Measurements from ENCODE around the gene SCFD2.
"Not testable (repeated sequence)": the region's sequence is repeated elsewhere in the genome, so short reads cannot be mapped to it uniquely, and the experiment has no call there.

DNA sequence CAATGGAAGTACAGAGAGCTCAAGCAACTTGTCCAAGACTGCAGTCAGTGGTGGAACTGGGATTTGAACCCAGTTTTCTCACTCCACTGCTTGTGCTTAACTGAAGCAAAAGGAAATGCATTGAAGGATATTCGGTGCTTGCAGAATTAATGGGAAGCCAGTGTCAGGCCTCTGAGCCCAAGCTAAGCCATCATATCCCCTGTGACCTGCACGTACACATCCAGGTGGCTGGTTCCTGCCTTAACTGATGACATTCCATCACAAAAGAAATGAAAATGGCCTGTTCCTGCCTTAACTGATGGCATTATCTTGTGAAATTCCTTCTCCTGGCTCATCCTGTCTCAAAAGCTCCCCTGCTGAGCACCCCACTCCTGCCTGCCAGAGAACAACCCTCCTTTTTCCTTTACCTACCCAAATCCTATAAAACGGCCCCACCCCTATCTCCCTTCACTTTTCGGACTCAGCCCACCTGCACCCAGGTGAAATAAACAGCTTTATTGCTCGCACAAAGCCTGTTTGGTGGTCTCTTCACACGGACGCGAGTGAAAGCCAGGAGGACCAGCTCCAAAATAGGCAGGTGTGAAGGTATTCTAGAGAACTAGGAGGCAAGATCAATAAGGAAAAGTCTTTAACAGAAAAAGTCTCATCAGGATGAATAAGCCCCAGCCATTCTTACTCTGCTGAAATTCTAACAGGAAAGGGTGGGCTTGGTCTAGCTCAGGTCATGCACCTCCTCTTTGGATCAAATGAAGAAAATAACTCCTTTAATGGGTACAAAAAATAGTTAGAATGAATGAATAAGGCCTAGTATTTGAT is 531.0 kb downstream of the SCFD2 start:
- TF ChIP-seq JUNB (IDR thresholded peaks at IDR 0.05); GABPA (IDR thresholded peaks at IDR 0.05; ENCODE audit: low read depth); SP1 (IDR thresholded peaks at IDR 0.05; ENCODE audit: low read depth, low read length); EGR1 (IDR thresholded peaks at IDR 0.05; ENCODE audit: borderline replicate concordance in 1 of 2, low read depth in 2 of 2, low read length in 2 of 2); NFIC (IDR thresholded peaks at IDR 0.05; ENCODE audit: low read depth, low read length); TBL1XR1 (IDR thresholded peaks at IDR 0.05; ENCODE audit: low read depth, low read length); BHLHE40 (IDR thresholded peaks at IDR 0.05; ENCODE audit: borderline replicate concordance in 1 of 2, low read depth in 2 of 2, low read length in 1 of 2); STAT3 (IDR thresholded peaks at IDR 0.05; ENCODE audit: low read depth, low read length); BRCA1 (IDR thresholded peaks at IDR 0.05; ENCODE audit: low read depth, low read length): not testable (repeated sequence)
- TF ChIP-seq, protein P1, sequence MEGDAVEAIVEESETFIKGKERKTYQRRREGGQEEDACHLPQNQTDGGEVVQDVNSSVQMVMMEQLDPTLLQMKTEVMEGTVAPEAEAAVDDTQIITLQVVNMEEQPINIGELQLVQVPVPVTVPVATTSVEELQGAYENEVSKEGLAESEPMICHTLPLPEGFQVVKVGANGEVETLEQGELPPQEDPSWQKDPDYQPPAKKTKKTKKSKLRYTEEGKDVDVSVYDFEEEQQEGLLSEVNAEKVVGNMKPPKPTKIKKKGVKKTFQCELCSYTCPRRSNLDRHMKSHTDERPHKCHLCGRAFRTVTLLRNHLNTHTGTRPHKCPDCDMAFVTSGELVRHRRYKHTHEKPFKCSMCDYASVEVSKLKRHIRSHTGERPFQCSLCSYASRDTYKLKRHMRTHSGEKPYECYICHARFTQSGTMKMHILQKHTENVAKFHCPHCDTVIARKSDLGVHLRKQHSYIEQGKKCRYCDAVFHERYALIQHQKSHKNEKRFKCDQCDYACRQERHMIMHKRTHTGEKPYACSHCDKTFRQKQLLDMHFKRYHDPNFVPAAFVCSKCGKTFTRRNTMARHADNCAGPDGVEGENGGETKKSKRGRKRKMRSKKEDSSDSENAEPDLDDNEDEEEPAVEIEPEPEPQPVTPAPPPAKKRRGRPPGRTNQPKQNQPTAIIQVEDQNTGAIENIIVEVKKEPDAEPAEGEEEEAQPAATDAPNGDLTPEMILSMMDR (IDR thresholded peaks at IDR 0.05 in 2 of 3, conservative IDR thresholded peaks at IDR 0.05 in 1 of 3; ENCODE audit: control insufficient read depth in 2 of 3, extremely low read depth in 1 of 3, insufficient read depth in 1 of 3, low read depth in 3 of 3, low read length in 3 of 3) = not testable (repeated sequence)
- TF ChIP-seq, protein P2, sequence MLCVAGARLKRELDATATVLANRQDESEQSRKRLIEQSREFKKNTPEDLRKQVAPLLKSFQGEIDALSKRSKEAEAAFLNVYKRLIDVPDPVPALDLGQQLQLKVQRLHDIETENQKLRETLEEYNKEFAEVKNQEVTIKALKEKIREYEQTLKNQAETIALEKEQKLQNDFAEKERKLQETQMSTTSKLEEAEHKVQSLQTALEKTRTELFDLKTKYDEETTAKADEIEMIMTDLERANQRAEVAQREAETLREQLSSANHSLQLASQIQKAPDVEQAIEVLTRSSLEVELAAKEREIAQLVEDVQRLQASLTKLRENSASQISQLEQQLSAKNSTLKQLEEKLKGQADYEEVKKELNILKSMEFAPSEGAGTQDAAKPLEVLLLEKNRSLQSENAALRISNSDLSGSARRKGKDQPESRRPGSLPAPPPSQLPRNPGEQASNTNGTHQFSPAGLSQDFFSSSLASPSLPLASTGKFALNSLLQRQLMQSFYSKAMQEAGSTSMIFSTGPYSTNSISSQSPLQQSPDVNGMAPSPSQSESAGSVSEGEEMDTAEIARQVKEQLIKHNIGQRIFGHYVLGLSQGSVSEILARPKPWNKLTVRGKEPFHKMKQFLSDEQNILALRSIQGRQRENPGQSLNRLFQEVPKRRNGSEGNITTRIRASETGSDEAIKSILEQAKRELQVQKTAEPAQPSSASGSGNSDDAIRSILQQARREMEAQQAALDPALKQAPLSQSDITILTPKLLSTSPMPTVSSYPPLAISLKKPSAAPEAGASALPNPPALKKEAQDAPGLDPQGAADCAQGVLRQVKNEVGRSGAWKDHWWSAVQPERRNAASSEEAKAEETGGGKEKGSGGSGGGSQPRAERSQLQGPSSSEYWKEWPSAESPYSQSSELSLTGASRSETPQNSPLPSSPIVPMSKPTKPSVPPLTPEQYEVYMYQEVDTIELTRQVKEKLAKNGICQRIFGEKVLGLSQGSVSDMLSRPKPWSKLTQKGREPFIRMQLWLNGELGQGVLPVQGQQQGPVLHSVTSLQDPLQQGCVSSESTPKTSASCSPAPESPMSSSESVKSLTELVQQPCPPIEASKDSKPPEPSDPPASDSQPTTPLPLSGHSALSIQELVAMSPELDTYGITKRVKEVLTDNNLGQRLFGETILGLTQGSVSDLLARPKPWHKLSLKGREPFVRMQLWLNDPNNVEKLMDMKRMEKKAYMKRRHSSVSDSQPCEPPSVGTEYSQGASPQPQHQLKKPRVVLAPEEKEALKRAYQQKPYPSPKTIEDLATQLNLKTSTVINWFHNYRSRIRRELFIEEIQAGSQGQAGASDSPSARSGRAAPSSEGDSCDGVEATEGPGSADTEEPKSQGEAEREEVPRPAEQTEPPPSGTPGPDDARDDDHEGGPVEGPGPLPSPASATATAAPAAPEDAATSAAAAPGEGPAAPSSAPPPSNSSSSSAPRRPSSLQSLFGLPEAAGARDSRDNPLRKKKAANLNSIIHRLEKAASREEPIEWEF (IDR thresholded peaks at IDR 0.05; ENCODE audit: insufficient replicate concordance, low read depth, low read length) = not testable (repeated sequence)
- TF ChIP-seq, protein P3, sequence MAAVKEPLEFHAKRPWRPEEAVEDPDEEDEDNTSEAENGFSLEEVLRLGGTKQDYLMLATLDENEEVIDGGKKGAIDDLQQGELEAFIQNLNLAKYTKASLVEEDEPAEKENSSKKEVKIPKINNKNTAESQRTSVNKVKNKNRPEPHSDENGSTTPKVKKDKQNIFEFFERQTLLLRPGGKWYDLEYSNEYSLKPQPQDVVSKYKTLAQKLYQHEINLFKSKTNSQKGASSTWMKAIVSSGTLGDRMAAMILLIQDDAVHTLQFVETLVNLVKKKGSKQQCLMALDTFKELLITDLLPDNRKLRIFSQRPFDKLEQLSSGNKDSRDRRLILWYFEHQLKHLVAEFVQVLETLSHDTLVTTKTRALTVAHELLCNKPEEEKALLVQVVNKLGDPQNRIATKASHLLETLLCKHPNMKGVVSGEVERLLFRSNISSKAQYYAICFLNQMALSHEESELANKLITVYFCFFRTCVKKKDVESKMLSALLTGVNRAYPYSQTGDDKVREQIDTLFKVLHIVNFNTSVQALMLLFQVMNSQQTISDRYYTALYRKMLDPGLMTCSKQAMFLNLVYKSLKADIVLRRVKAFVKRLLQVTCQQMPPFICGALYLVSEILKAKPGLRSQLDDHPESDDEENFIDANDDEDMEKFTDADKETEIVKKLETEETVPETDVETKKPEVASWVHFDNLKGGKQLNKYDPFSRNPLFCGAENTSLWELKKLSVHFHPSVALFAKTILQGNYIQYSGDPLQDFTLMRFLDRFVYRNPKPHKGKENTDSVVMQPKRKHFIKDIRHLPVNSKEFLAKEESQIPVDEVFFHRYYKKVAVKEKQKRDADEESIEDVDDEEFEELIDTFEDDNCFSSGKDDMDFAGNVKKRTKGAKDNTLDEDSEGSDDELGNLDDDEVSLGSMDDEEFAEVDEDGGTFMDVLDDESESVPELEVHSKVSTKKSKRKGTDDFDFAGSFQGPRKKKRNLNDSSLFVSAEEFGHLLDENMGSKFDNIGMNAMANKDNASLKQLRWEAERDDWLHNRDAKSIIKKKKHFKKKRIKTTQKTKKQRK (IDR thresholded peaks at IDR 0.05; ENCODE audit: low read depth, low read length) = not testable (repeated sequence)
- TF ChIP-seq, protein P4, sequence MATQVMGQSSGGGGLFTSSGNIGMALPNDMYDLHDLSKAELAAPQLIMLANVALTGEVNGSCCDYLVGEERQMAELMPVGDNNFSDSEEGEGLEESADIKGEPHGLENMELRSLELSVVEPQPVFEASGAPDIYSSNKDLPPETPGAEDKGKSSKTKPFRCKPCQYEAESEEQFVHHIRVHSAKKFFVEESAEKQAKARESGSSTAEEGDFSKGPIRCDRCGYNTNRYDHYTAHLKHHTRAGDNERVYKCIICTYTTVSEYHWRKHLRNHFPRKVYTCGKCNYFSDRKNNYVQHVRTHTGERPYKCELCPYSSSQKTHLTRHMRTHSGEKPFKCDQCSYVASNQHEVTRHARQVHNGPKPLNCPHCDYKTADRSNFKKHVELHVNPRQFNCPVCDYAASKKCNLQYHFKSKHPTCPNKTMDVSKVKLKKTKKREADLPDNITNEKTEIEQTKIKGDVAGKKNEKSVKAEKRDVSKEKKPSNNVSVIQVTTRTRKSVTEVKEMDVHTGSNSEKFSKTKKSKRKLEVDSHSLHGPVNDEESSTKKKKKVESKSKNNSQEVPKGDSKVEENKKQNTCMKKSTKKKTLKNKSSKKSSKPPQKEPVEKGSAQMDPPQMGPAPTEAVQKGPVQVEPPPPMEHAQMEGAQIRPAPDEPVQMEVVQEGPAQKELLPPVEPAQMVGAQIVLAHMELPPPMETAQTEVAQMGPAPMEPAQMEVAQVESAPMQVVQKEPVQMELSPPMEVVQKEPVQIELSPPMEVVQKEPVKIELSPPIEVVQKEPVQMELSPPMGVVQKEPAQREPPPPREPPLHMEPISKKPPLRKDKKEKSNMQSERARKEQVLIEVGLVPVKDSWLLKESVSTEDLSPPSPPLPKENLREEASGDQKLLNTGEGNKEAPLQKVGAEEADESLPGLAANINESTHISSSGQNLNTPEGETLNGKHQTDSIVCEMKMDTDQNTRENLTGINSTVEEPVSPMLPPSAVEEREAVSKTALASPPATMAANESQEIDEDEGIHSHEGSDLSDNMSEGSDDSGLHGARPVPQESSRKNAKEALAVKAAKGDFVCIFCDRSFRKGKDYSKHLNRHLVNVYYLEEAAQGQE (IDR thresholded peaks at IDR 0.05; ENCODE audit: low read depth, low read length) = not testable (repeated sequence)
